M059J (cell line): ENCODE results near the gene ANKRD22. TPM values are rescaled to one million over a fixed set of nuclear protein-coding genes. Genes with fewer than 3 reads are reported as not detected.
A peak's percentile ranks its signal among the peaks of the same experiment; 100 is the strongest.

ENCODE experiments used
- DNase-seq: peaks from one replicate; pipeline ENCODE4 v3.0.0-alpha.2; 2012; ENCODE audit warnings: low read depth
- total RNA-seq: library from RNA; depleted of rRNA; stranded (reverse); fragments of >200 nt; shearing (Covaris generic); gene quantifications from 2 replicates; pipeline ENCODE4 v1.2.3, GENCODE V29; 2014

ANKRD22 gene
- total RNA-seq, 1 experiment from 2014 or later: not detected

DNA sequence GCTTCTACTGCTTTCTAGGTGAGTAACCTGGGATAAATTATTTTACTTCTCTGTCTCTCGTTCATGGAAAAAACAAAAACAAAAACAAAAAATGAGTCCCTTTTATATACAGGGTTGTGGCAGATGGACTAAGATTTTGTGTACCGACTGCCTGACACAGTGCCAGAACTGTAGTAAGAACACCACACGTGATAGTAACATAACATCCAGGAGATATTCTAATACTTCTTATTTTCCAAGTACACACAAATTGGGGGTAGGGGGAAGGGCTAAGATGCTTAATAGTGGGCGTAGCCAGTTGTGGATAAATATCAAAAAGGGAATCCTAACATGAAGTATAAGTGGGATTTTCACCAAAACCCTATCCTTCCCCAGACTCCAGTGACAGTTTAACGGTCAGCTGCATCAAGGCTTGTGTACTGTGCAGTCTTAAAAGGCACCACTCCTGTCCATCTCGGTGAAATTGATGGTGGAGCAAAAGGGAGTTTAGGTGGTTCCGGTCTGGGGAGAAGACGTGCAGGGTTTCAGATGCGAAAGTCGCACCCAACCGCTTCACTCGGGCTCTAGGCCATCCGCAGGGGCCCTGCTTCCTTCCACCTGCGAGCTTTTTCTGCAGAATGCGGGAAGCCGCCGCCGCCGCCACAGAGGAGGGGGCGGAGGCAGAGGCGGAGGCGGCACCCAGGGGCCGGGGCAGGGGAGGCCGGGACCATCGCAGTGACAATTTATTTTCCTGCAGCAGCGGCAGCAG lies 28.1 kb upstream of the ANKRD22 start, which contains the start of gene STAMBPL1:
Gene STAMBPL1, plus strand, starts transcription at position 712 of the 748 bp plus-strand sequence. CDS start 21,464 bp downstream, outside the sequence.
- DNase-seq: no peak

- no peak for DNase-seq
Observed at GRCh38 chr10:88877298-88877697, 25.7 kb upstream of the ANKRD22 start.

- DNase-seq: no peak
Observed at GRCh38 chr10:88875081-88875480, 23.4 kb upstream of the ANKRD22 start.

GRCh38 chr10:88874281-88874680 lies 22.6 kb upstream of the ANKRD22 start:
- DNase-seq: no peak

- no peak for DNase-seq
Observed at GRCh38 chr10:88873757-88874156, 22.1 kb upstream of the ANKRD22 start.

DNA sequence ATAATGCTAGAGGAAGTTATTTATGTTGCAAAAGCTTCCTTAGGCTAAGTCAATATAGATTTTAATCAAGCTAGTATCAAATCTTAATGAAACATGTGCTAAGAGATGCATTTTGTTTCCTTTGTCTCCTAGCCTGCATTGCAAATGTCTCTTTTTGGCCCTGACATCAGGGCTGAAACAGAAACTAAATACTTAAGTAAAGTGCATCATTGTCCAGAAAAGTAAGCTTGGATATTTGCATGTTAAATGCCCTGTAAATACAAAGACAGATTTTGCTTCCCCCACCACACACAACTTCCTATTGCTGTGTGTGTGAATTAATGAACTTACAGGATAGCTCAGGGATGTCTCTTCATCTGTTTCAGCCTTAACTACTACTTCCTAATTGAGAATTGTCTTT lies 18.4 kb upstream of the ANKRD22 start:
- DNase-seq: no peak

DNA sequence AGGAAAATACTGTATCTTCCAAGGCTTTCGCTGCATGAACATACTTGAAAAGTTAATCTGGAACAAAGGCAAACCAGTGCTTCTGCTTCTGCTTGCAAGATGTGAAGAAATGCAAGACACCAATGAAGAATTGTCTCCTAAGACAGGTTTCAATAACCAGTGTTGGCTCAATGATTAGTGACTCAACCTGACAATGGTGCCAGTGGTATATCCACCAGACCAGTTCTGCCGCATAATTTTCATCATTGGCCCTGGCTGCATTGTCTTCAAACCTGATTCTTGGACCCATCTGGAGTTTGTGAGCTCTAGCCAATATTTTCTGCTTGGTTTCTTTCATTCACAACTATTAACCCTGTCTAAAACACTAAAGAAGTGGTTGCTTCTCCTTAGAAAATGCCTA lies 14.8 kb upstream of the ANKRD22 start:
- DNase-seq: no peak

DNA sequence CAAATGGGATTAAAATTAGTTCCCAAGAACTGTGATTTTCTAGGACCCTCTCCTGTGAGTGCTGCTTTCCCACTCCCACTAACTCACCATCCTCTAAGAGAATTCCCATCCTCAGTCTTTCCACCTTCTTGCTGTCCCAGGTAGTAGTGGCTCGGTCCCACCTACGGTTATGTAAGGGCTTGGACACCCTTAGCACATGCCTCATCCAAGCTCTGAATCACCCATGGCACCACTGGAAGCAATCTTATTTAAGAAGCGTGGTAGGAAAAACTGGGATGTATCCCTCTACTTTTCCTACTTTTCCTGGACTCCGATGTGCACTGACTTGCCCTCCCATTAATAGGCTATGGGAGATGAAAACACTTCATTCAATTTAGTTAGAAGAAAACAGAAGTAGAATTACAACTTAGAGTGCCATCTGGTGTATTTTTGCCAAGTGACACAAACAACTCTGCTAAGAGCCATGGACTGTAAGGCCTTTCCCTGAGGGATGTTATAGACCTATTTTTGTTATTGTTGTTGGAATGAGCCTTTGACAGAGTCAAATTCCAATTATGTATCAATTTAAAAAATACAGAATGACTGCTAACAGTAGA lies 13.7 kb upstream of the ANKRD22 start:
- DNase-seq: peak; percentile 37

DNA sequence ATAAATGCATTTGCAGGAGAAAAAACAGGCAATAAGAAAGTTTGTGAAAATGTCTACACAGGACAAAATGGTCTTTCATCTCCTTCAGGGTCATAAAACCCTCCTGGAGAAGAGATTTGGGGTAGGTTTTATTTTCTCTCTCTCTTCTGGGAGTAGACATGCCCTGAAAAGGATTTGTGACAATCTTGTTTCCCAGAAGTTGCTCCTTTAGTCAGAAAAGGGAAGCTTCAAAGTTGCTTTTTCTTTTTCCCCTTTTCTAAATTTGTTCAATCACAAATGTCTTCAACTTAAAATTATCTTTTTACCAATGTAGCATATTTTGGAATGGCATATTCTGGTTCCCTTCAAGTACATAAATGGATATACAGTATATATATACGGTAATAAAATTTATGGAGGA lies 9.4 kb upstream of the ANKRD22 start:
- DNase-seq: no peak

- DNase-seq: no peak
Observed at GRCh38 chr10:88858491-88858890, 6.8 kb upstream of the ANKRD22 start.

- no peak for DNase-seq
Observed at GRCh38 chr10:88857831-88858230, 6.2 kb upstream of the ANKRD22 start.

- no peak for DNase-seq
Observed at GRCh38 chr10:88854684-88855083, 3.0 kb upstream of the ANKRD22 start.

DNA sequence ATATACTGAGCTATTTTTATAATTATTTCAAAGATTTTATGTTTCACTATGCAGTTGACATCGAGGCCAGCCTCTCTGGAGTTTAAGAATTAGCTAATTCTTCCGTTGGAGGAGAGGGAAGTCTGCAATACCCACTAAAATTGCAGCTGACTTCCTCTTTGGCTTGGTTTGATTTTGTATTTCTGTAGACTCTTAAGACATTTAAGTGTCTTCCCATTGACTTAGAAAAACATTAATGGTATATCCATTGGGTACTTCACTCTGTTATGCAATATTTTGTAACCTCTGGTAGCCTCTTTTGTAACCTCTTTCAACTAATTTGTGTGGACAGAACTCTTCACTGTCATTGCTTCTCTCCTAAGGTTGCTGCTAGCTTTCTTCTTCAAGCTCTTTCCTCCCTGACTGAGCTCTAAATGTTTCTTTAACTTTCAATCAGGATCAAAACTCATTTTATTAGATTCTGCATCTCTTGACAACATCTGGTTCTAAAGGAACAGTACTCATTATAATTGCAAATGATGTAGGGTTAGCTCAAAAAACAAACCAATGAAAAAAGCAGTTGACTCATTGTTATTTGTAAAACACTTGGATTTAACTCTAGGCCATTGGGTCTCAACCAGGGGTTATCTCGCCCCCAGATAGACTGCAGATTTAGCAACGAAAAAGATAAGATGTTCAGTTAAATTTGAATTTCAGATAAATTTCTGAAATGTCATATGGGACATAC lies 1.7 kb upstream of the ANKRD22 start:
- no peak for DNase-seq

DNA sequence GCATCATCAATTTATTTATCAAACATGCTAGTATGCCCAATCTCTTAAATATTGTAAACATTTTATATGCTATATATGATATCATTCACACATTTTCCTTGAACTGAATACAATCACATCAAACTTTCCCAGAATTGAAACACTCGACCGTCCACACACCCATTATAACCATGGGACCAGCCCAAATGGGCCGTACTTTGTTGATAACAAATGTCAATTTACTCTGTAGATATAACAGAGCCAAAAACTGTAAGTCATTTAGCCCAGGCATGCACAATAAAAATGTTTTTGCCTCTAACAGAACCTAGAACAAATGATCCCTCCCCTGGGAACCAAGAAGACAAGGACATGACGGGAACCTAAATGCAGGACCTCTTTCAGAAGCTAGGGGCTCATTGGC lies 683 bp upstream of the ANKRD22 start:
- no peak for DNase-seq

GRCh38 chr10:88850712-88851111 lies 932 bp downstream of the ANKRD22 start:
- DNase-seq: no peak

- DNase-seq: peak; percentile 32
Observed at GRCh38 chr10:88849234-88849633, 2.4 kb downstream of the ANKRD22 start.

GRCh38 chr10:88848499-88848898 lies 3.1 kb downstream of the ANKRD22 start:
- peak; percentile 88 for DNase-seq

DNA sequence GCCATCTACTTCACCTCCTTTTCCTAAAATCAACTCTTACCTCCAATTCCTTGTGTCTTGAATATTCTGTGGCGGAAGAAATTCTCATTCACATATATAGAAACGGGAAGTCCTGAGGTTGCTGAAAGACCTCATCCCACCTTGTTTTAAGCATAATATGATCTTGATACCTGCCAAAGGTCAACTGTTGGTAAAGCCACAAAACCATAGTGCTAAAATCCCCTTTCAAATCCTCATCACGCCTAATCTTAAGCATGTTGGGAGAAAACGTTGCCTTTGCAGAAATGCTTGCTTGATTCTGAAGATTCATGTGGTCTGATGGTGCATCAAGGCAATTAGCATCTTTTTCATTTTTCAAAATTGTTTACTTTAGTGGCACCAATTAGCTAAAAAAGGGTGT lies 8.5 kb downstream of the ANKRD22 start:
- no peak for DNase-seq

GRCh38 chr10:88841316-88842111 lies 10.1 kb downstream of the ANKRD22 start:
- DNase-seq: no peak

- no peak for DNase-seq
Observed at GRCh38 chr10:88840881-88841280, 10.8 kb downstream of the ANKRD22 start.

DNA sequence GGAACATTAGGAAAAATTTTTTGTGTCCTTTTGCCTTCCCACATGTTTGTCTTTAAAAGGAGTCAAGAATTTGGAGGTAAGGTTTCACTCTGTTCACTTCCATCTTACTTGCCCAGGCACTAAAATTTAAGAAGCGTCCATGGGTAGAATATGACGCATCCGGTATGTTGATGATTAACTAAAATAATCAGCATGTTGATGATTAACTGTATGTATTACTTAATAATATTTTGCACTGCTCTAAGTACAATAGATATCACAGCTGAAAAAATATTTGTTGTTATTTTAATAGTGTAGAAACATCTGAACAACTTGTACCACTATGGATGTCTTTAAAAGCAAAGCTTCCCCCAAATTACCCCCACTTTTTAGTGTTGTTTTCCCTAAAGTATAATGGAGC lies 11.5 kb downstream of the ANKRD22 start:
- no peak for DNase-seq

DNA sequence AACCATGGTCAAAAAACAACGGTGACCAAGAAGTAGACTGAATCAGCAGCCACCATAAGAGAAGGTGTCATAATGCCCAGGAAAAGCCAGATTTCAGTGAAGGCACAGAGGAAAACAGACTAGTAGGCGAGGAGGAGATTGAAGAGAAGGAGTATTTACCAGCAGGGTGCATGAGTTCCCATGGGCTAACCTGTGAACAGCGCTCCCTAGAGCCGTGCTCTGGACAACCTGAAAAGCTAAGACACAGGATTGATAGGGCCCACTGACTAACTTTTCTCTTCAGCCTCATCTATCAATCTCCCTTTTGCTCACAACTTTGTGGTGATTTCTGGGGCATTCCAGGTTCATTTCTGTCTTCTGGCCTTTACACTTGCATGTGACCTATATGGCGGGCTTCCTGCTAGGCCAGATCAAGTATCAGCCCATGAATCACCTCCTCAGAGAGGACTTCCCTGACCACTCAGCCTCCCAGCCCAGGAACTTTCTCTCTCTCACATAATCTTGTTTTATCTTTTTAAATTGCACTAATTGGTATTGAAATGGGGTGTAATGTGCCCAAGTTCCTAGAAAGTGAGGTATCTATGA lies 12.8 kb downstream of the ANKRD22 start:
- no peak for DNase-seq
